Activated CD8-positive, alpha-beta memory T cell treated with anti-CD3 and anti-CD28 coated beads for 48 hours (primary cell): Measurements from ENCODE around the gene CHSY1.
A peak's percentile ranks its signal among the peaks of the same experiment; 100 is the strongest.
"Not testable (repeated sequence)": the region's sequence is repeated elsewhere in the genome, so short reads cannot be mapped to it uniquely, and the experiment has no call there.

Experiments
- DNase-seq, 3 experiments: peaks; one replicate each; pipeline ENCODE4 v3.0.0-alpha.2; 2020; ENCODE audit warnings: low read depth in 2 of 3, low spot score in 2 of 3

CHSY1 gene, protein sequence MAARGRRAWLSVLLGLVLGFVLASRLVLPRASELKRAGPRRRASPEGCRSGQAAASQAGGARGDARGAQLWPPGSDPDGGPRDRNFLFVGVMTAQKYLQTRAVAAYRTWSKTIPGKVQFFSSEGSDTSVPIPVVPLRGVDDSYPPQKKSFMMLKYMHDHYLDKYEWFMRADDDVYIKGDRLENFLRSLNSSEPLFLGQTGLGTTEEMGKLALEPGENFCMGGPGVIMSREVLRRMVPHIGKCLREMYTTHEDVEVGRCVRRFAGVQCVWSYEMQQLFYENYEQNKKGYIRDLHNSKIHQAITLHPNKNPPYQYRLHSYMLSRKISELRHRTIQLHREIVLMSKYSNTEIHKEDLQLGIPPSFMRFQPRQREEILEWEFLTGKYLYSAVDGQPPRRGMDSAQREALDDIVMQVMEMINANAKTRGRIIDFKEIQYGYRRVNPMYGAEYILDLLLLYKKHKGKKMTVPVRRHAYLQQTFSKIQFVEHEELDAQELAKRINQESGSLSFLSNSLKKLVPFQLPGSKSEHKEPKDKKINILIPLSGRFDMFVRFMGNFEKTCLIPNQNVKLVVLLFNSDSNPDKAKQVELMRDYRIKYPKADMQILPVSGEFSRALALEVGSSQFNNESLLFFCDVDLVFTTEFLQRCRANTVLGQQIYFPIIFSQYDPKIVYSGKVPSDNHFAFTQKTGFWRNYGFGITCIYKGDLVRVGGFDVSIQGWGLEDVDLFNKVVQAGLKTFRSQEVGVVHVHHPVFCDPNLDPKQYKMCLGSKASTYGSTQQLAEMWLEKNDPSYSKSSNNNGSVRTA

DNA sequence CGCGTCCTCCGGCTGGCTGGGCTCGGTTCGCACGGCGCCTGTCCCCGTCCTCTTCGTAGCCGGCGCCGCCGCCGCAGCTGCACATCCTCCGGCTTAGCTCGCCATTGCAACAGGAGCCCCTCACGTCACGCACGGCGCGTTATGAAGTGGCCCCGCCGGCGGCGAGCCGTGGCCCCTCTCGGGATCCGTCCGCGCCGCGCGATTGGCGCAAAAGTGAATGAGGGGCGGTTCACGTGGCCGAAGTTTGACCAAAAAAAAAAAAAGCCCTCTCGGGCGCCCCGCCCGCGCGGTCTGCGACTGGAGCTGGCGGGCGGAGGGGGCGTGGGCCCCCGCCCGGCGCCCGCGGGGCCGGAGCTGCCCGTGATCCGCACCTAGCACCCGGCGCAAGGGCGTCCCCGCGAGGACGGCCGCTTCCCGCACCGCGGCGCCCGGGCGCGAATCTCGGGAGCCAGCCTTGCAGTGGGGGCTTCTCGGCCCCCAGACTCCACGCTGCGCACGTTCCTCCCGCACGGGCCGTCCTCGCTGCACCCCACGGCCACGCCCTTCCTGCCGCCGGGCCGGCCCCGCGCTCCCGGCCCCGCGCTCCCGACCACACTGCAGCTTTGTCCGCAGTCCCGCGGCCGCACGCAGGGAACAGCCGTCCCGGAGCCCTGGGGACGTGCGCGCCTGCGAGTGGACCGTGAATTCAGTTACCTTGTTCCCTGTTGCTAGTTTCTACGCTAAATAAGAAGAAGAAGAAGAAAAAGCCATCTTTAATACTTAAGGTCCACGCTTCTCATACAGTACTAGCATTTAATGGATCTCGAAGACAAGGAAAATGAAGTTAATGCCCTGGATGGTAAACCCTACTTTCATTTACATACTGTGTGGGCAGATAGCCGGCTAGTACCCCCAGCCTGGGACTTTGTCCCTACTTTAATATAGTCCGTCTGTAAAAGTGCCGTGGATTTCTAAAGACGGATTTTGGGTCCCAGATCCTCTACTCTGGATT lies at the start of gene CHSY1:
CHSY1 (minus strand) TSS at position 219 of the 991 bp plus-strand sequence. CDS start 592 bp downstream, outside the sequence.
- DNase-seq: peak; percentile 73 to 78 (median 76)

- no peak for DNase-seq
Observed at GRCh38 chr15:101296418-101297405, 44.9 kb upstream of the CHSY1 start.

- no peak for DNase-seq
Observed at GRCh38 chr15:101295607-101296161, 43.8 kb upstream of the CHSY1 start.

- peak; percentile 94 to 98 (median 96) for DNase-seq
Observed at GRCh38 chr15:101294731-101295606, 43.1 kb upstream of the CHSY1 start, which contains the start of gene SNRPA1. Gene SNRPA1, minus strand, starts transcription at chr15:101295248. Its CDS starts 70 bp downstream, at chr15:101295178.

DNA sequence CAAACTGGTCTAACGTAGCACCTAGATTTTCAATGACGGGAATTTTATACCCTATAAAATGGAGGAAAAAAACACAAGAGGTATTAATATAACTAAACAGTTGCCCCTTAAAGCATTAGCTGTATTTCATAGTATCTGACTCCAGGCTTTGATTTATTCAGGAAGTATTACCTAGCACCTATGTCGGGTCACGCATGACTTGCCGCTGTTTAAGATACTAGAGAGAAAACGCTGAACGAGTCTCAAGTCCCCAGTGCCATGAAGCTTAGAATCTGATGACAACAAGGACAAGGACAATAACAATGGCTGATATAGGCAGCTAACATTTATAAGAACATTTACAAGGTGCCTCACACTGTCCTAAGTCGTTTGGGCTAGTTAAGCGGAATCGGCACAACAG lies 41.3 kb upstream of the CHSY1 start:
- DNase-seq: no peak

DNA sequence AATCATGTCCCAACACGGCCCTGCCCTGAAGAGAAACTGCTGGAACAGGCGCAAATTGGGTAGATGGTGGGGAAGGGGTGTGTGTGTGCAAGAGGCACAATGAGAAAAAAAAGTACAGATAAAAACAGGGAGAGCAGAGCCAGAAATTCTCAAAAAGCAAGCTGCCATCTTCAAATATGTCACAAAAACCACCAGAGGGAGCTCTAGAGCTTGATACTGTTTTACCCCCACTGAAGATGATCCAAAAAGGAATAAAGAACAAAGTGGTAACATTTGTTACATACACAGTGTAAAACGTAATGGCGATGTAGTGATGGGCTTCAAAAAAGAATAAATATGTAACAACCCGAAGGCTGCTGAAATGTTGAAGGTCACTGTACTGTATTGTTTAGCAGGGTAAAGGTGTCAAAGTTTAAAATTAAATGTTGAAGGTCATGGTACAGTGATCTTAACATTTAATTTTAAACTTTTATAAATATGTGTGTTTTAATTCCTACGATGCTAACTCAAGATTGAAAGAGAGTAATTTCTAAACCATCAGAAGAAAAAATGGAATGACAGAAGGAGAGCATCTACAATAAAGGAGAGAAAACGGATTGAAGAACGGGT lies 37.2 kb upstream of the CHSY1 start:
- no peak for DNase-seq

DNA sequence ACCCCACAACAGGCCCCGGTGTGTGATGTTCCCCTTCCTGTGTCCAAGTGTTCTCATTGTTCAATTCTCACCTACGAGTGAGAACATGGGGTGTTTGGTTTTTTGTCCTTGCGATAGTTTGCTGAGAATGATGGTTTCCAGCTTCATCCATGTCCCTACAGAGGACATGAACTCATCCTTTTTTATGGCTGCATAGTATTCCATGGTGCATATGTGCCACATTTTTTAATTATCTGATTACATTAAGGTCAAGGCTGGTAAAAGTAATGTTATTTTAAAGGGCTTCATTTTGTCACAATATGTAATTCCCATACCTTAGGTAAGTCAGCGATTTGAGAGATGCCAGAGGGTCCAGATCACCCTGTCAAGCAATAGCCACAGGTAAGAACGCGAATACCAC lies 35.5 kb upstream of the CHSY1 start:
- DNase-seq: not testable (repeated sequence)

- no peak for DNase-seq
Observed at GRCh38 chr15:101286471-101287114, 34.7 kb upstream of the CHSY1 start.

DNA sequence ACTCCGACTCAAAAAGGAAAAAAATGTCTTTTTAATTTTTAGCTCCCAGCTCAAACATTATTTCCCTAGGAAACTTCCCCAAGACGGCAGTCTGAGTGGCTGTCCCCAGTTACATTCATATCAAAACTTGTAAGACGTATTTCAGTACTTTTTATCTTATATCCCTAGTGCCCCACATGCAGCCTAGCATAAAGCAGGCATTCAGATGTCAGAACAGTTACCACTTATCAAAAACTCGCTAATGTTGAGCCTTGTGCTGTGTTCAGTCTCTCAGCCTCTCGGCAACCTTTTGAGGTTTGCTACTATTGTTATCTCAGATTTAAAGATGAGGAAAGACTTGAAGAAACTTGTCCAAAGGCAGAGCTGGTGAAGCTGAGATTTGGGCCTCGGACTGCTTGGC lies 32.1 kb upstream of the CHSY1 start:
- DNase-seq: no peak

- no peak for DNase-seq
Observed at GRCh38 chr15:101280007-101280406, 28.2 kb upstream of the CHSY1 start.

GRCh38 chr15:101277943-101278564 lies 26.2 kb upstream of the CHSY1 start:
- DNase-seq: no peak

DNA sequence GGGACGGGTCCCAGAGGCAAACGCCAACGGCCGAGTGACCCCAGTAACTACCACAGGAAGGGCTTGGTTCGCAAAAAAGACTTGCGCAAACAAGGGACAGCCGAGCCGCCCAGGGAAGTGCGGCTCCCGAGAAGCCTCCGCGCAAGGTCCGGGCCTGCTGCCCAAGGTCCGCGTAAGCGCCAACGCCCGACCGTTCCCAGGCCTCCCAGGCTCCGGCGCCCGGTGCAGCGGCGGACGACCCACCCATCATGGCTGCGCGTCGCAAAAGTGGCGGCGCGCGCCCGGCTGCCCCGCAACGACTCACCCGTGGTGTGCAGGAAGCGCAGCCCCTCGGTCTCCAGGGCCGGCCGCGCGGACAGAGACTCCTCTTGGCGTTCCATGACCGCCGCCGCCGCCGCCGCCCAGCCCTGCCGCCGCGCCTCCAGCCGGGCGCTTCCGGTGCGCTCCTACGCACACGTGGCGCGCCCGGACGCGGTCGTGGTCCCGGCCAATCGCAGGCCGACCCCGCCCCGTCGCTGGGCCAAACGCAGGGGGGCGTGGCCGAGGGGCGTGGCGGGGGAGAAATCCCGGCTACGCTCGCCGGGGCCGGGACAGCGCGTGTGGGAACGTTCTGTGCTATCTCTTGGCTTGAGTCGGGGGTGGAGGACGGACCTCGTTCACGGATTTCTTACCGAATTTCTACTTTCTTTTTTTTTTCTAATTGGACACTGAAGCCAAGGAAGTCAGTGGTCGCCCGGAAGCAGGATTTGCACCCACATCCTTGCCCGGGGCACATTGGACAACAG lies 25.4 kb upstream of the CHSY1 start, which contains the start of gene SELENOS:
SELENOS (minus strand) TSS at position 448 of the 785 bp plus-strand sequence; CDS start at position 380, 68 bp downstream.
- DNase-seq: peak; percentile 68 to 85 (median 82)

DNA sequence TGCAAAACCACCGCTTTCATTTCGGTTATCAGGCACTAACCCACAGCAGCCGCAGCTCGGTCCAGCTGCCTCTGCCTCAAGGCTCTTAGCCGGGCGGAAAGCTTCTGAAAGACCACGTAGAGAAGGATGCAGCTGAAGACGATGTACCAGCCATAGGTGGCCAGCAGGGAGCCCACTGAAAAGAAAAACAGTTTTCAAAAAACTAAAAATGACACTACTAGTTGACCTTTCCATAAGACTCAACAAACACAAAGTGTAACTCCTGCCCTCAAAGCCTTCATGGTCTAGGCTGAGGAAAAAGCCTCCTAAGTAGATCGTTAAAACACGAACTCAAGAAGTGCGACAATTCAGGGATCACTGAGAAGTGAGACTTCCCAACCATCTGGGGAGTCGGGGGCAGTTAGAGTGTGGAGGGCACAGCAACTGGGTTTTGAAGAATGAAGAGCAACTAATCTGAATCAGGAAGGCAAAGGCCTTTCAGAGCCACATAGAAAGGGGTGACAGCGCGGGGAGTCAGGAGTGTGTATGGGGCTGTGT lies 24.7 kb upstream of the CHSY1 start:
- DNase-seq: no peak

DNA sequence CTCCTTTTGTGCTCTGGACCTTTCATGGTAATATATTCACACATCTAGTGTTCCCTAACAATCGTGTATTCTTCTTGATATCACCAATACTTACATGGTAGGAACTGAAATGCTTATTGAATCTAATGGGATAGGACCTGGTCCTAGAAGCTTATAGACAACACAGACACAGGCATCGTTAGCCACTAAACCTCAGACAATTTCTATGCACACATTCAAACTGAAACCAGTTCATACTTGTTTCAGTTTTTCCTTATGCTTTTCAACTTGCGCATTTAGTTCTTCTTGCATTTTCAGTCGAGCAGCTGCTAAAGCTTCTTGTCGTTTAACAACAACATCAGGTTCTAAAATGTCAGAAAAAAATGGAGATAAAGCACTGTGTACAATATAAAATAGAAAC lies 23.2 kb upstream of the CHSY1 start:
- DNase-seq: no peak

DNA sequence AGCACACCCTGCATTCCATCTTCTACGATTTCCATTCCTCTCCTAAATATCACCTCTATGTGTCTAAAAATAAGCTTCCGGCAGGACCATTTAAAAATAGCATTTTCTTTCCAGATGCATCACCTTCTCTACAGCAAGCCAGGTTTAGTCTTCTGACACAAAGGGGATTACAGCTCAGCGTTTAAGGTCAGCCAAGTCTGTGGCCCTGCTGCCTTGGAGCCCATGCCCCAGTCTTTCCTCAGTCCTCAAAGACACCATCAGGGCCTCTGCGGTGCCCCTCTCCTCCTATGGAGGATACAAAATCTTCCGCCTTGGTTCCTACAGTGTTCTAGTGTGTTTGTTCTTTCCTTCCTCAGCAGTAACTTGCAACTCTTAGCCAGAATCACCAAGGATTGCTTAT lies 21.7 kb upstream of the CHSY1 start:
- DNase-seq: no peak

DNA sequence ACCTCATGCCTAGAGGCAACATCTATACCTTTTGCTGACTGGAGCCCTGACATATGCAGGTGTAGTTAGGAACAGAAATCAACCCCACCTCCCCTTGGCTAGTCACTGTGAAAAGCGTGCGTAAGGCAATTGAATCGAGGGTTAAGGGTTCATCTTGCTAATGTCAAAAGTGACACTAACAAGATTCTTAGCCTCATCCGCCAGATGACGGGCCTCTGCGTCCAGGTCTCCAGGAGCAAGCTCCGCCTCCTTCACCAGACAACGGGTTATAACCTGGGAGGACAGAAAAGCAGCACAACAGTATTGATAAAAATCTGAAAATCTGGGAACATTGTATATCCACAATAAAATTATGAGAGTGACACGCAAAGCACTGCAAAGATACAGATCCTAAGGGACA lies 20.7 kb upstream of the CHSY1 start:
- no peak for DNase-seq
